TTC549 (cell line): Measurements from ENCODE around the gene CANT1.

Experiments used
- FAIRE-seq: peaks from 2 replicates; lab custom pipeline; 2012; peaks lifted over from hg19 to GRCh38; lab: Jason Lieb, UNC

Gene CANT1

GRCh38 chr17:79009397-79010303 lies at the start of gene CANT1:
Gene CANT1, minus strand, starts transcription at chr17:79009764. Its CDS starts 12,142 bp downstream, at chr17:78997622.
- FAIRE-seq = no peak

GRCh38 chr17:79057737-79058385 lies 48.3 kb upstream of the CANT1 start:
- FAIRE-seq = no peak

- FAIRE-seq = no peak
Measured at GRCh38 chr17:79055197-79055596, 45.6 kb upstream of the CANT1 start.

GRCh38 chr17:79054200-79054960 lies 44.8 kb upstream of the CANT1 start:
- no peak for FAIRE-seq

- no peak for FAIRE-seq
Measured at GRCh38 chr17:79053251-79053925, 43.8 kb upstream of the CANT1 start.

GRCh38 chr17:79052131-79052530 lies 42.6 kb upstream of the CANT1 start:
- FAIRE-seq = no peak

GRCh38 chr17:79051306-79051705 lies 41.7 kb upstream of the CANT1 start:
- FAIRE-seq = no peak

GRCh38 chr17:79050551-79050950 lies 41.0 kb upstream of the CANT1 start:
- FAIRE-seq = no peak

GRCh38 chr17:79049821-79050220 lies 40.3 kb upstream of the CANT1 start:
- no peak for FAIRE-seq

GRCh38 chr17:79048826-79049755 lies 39.5 kb upstream of the CANT1 start:
- FAIRE-seq = no peak

- no peak for FAIRE-seq
Measured at GRCh38 chr17:79047923-79048825, 38.6 kb upstream of the CANT1 start.

- no peak for FAIRE-seq
Measured at GRCh38 chr17:79047291-79047920, 37.8 kb upstream of the CANT1 start.

- no peak for FAIRE-seq
Measured at GRCh38 chr17:79046916-79047280, 37.3 kb upstream of the CANT1 start.

- FAIRE-seq = no peak
Measured at GRCh38 chr17:79046197-79046915, 36.8 kb upstream of the CANT1 start.

- no peak for FAIRE-seq
Measured at GRCh38 chr17:79045842-79046196, 36.3 kb upstream of the CANT1 start.

GRCh38 chr17:79045001-79045729 lies 35.6 kb upstream of the CANT1 start:
- no peak for FAIRE-seq

- FAIRE-seq = no peak
Measured at GRCh38 chr17:79044462-79044861, 34.9 kb upstream of the CANT1 start.

GRCh38 chr17:79043931-79044320 lies 34.4 kb upstream of the CANT1 start:
- no peak for FAIRE-seq
